GM19463 (cell line): ENCODE measurements around the gene MAGEA8.
"Not testable (repeated sequence)": the region's sequence is repeated elsewhere in the genome, so short reads cannot be mapped to it uniquely, and the experiment has no call there.

Experiments used
- ATAC-seq: cut with Tn5 transposase; IDR thresholded peaks from one replicate; pipeline ENCODE4 v1.9.1; 2021; ENCODE audit warnings: mild to moderate bottlenecking, moderate library complexity; ENCODE audit not compliant: unreplicated experiment

MAGEA8 gene, protein sequence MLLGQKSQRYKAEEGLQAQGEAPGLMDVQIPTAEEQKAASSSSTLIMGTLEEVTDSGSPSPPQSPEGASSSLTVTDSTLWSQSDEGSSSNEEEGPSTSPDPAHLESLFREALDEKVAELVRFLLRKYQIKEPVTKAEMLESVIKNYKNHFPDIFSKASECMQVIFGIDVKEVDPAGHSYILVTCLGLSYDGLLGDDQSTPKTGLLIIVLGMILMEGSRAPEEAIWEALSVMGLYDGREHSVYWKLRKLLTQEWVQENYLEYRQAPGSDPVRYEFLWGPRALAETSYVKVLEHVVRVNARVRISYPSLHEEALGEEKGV

GRCh38 chrX:149881081-149881711 is at the start of gene MAGEA8:
TSS of gene MAGEA8 (plus strand) at chrX:149881183. CDS start at chrX:149884273, 3,090 bp downstream.
- ATAC-seq = no peak

DNA sequence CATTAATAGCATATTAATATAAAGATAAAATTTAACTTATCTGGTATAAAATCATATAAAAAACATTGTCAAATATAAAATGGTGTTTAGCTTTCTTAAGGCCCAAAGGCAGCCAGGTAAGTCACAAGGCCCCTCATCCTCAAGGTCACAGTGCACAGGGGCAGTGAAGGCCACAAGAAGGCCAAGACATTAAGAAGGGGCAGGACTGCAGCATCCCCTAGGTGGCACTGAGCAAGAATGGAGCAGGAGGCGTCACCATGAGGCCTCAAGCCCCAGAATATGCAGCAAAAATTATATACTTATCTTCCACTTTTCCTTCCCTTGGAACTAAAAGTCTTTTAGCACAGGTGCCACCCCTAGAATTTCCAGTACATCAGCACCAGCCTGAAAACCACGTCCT is 49.5 kb upstream of the MAGEA8 start:
- no peak for ATAC-seq

GRCh38 chrX:149836728-149837127 is 44.3 kb upstream of the MAGEA8 start:
- ATAC-seq = not testable (repeated sequence)

- ATAC-seq = no peak
These were observed 43.8 kb upstream of the MAGEA8 start for GRCh38 chrX:149837167-149837566.

- peak; percentile 93 for ATAC-seq
These were observed 43.3 kb upstream of the MAGEA8 start for GRCh38 chrX:149837639-149838038.

- no peak for ATAC-seq
These were observed 39.1 kb upstream of the MAGEA8 start for GRCh38 chrX:149841929-149842328.

- no peak for ATAC-seq
These were observed 35.6 kb upstream of the MAGEA8 start for GRCh38 chrX:149845385-149845784.

DNA sequence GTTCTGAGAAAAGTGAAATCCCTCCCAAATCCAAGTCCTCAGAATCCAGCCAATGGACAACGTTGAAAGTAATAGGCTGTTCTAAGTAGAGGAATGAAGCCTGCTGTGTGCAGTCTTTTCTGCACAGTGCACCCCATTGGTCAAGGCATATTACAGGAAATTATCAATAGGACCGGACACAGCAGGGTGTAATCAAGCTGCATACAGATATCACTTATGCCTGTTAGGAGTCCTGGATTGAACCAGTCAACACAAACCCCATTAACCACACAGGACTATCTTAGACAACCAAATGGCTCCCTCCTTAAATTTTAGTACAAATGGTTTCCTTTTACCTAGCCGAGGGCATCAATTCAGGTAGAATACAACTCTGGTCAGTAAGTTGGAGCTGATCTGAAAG is 34.2 kb upstream of the MAGEA8 start:
- no peak for ATAC-seq

GRCh38 chrX:149848855-149849254 is 32.1 kb upstream of the MAGEA8 start:
- no peak for ATAC-seq

DNA sequence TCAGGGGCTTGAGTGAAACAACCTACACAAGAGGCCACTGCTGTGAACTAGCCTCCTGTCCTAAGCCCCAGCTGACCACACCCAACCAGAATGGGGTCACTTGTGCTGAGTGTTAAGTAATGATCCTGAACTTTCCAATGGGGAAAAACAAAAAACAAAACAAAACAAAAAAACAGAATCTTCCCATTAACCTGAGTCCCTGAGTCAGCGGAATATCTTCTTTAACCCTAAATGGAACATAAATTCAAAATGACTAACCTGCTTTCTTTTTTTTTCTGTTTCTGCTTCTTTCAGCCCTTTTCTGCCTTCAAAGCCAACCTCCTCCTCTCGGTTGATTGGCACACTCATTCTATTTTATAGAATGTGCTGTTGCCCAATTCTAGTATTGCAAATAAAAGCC is 31.2 kb upstream of the MAGEA8 start:
- no peak for ATAC-seq

DNA sequence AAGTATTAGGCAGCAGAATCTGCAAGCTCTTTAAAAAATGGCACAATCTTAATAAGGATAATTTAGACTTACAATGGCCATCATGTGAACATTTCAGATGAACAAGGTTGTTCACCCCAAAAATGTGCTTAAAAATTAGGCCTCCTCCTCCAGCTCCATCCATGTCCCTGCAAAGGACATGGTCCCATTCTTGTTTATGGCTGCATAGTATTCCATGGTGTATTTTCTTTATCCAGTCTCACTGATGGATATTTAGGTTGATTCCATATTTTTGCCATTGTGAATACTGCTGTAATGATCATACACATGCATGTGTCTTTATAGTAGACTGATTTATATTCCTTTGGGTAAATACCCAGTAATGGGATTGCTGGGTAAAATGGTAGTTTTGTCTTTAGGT is 29.1 kb upstream of the MAGEA8 start:
- no peak for ATAC-seq

GRCh38 chrX:149853925-149854324 is 27.1 kb upstream of the MAGEA8 start:
- ATAC-seq = no peak

GRCh38 chrX:149858592-149858991 is 22.4 kb upstream of the MAGEA8 start:
- no peak for ATAC-seq

GRCh38 chrX:149860445-149860844 is 20.5 kb upstream of the MAGEA8 start:
- ATAC-seq = no peak

DNA sequence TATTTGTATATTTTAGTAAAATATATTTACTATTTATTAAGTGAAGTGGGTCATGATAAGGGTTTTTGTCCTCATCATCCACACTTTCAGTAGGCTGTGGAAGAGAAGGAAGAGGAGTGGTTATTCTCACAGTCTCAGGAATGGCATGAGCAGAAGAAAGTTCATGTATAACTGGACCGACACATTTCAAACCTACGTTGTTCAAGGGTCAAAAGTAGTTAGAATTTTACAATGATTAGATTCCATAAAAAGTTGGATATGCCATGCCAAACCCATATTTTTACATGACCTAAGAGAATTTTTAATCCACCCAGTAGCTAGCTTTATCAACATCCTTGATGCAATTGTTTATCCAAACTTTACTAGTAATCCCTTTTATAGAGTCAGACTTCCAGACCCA is 15.6 kb upstream of the MAGEA8 start:
- no peak for ATAC-seq

DNA sequence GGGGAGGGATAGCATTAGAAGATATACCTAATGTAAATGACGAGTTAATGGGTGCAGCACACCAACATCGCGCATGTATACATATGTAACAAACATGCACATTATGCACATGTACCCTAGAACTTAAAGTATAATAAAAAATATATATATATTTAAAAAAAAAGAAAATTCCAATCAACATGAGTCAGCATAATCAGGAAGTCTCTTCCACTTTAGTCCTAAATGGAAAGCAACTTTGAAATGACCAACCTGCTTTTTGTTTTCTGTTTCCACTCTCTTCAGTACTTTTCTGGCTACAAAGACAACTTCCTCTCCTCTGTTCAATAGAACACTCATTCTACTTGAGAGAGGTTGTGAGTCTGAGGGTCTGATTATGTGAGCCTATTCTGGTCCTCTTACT is 13.5 kb upstream of the MAGEA8 start:
- ATAC-seq = no peak

GRCh38 chrX:149870840-149871239 is 10.1 kb upstream of the MAGEA8 start:
- no peak for ATAC-seq

DNA sequence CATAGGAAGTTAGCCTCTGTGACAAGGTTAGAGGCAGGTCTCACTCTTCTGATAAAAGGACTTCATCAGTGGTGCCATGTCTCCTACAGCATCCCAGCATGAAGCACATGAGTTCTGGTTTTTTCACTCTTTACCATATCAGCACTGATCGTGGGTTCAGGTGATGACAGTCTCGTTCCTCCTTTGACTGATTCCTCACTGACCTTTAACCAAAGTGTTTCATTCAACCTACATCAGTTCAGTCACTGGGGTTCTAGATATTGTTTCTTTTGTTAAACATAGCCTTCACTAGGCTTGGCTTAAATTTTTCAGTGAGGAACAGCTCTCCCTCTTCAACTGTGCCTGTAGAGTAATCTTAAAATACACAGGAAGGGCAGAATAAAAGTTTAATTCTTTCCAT is 9.6 kb upstream of the MAGEA8 start:
- ATAC-seq = no peak

- ATAC-seq = peak; percentile 99
These were observed 9.0 kb upstream of the MAGEA8 start for GRCh38 chrX:149871940-149872339.

DNA sequence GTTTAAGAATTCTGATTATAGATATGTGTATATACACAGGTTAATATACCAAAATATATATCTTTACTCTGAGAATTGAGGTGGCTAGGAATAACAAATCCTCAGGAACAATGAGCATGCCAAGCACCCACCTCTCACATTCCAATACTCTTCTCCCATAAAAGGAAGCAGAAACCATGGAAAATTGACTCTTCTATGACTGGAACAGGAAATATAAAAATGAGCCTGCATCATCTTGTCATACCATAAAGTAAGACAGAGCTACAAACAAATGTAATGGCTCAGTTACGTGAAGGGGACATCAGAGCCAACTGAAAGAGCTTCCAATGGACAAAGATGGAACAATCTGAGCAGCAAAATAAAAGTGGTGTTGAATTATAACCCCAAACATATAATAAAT is 3.8 kb upstream of the MAGEA8 start:
- ATAC-seq = no peak

DNA sequence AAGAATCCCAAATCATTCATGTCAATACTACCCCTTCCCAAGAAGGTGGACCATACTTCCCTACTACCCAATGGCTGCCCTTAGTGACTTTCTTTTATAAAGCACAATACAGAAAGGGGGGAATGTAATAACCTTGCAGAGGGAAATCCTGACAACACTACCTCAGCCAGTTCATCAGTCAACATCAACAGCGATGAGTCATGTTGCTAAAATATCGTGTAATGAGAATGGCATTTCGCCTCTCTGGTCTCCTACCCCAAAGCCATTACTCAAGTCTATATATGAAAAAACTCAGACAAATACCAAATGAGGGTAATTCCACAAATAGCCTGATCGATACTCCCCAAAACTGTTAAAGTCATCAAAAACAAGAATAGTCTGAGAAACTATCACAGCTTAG is 3.3 kb upstream of the MAGEA8 start:
- ATAC-seq = no peak

- not testable (repeated sequence) for ATAC-seq
These were observed 9.8 kb downstream of the MAGEA8 start for GRCh38 chrX:149890828-149891227.

- no peak for ATAC-seq
These were observed 17.6 kb downstream of the MAGEA8 start for GRCh38 chrX:149898554-149898953.
